A549 (cell line): ENCODE data around the gene ZNF22. TPM values are rescaled to one million over a fixed set of nuclear protein-coding genes. Genes with fewer than 3 reads are reported as not detected.

Experiments
- ATAC-seq, 2 experiments: fragments of 200-7000 bp in 1 of 2; fragments of >200 bp in 1 of 2; cut with Nextera tagmentation in 1 of 2; cut with Tn5 transposase in 1 of 2; 3 replicates each; pipeline versions ENCODE4 v1.8.0 to v1.9.1; 2018 to 2020; ENCODE audit warnings: mild to moderate bottlenecking in 1 of 2, moderate library complexity in 1 of 2
- CTCF ChIA-PET: fragments of 300-600 bp; sonication (Branson Sonifier 250); formaldehyde crosslinking; extraction: SDS; loops from one replicate; lab custom pipeline; 2021; ENCODE audit warnings: antibody characterized with exemption, inconsistent platforms; lab: Yijun Ruan, JAX
- POLR2A ChIA-PET: fragments of 350-600 bp; formaldehyde crosslinking; extraction: SDS; loops from one replicate; lab custom pipeline; 2021; ENCODE audit warnings: antibody characterized with exemption, inconsistent platforms; lab: Yijun Ruan, JAX
- DNase-seq, 2 experiments: peaks; one replicate each; pipeline versions ENCODE4 v3.0.0 to v3.0.0-alpha.2; 2011 to 2016; ENCODE audit warnings: low read depth in 1 of 2, low spot score in 1 of 2
- FAIRE-seq: peaks from 2 replicates; lab custom pipeline; 2011; peaks lifted over from hg19 to GRCh38; lab: Jason Lieb, UNC
- H3K27ac ChIP-seq, 2 experiments: fragments of >200 bp; sonication (Bioruptor Twin); formaldehyde crosslinking; 3 replicates each; pipeline ENCODE4 v1.5.1; 2016 to 2017
- H3K4me1 ChIP-seq: fragments of >200 bp; sonication (Bioruptor Twin); formaldehyde crosslinking; 3 replicates; pipeline ENCODE4 v1.6.1; 2016
- H3K4me2 ChIP-seq: fragments of >200 bp; sonication (Bioruptor Twin); formaldehyde crosslinking; 3 replicates; pipeline ENCODE4 v1.6.1; 2016
- H3K4me3 ChIP-seq: fragments of >200 bp; sonication (Bioruptor Twin); formaldehyde crosslinking; 3 replicates; pipeline ENCODE4 v1.5.1; 2016
- H3K9me3 ChIP-seq: fragments of >200 bp; sonication (Bioruptor Twin); formaldehyde crosslinking; 3 replicates; pipeline ENCODE4 v1.6.1; 2016
- CBX8 ChIP-seq: fragments of 200-600 bp; sonication (generic); IDR thresholded peaks from 2 replicates; pipeline ENCODE4 v1.6.1; 2016
- CEBPB ChIP-seq, 2 experiments: fragments of >200 bp in 1 of 2; sonication (Bioruptor Twin) in 1 of 2; formaldehyde crosslinking in 1 of 2; IDR thresholded peaks; 2 replicates each; pipeline ENCODE4 v1.6.1; 2012 to 2016
- CHD2 ChIP-seq: fragments of 150-350 bp; IDR thresholded peaks from 2 replicates; pipeline ENCODE4 v1.6.1; 2014; ENCODE audit warnings: low read length; ENCODE audit not compliant: partially characterized antibody
- EHMT2 ChIP-seq: fragments of 200-600 bp; sonication (generic); IDR thresholded peaks from 2 replicates; pipeline ENCODE4 v1.6.1; 2016; ENCODE audit warnings: antibody characterized with exemption, low read depth, mild to moderate bottlenecking, moderate library complexity
- HEYL ChIP-seq: fragments of 250-450 bp; sonication (Bioruptor Pico); IDR thresholded peaks from 2 replicates; pipeline ENCODE4 v1.8.0; 2021; ENCODE audit warnings: mild to moderate bottlenecking, moderate library complexity
- KDM1A ChIP-seq: fragments of 200-600 bp; sonication (generic); IDR thresholded peaks from 2 replicates; pipeline ENCODE4 v1.6.1; 2016; ENCODE audit warnings: low read depth, mild to moderate bottlenecking
- MAX ChIP-seq: IDR thresholded peaks from 2 replicates; pipeline ENCODE4 v1.6.1; 2012
- RARB ChIP-seq: fragments of 250-450 bp; sonication (Bioruptor Pico); IDR thresholded peaks from 2 replicates; pipeline ENCODE4 v1.8.0; 2021; ENCODE audit warnings: mild to moderate bottlenecking, moderate library complexity
- RNF2 ChIP-seq: fragments of 200-600 bp; sonication (generic); IDR thresholded peaks from 2 replicates; pipeline ENCODE4 v1.6.1; 2016; ENCODE audit warnings: low read depth, mild to moderate bottlenecking, antibody characterized with exemption, moderate library complexity, borderline replicate concordance
- USF2 ChIP-seq: fragments of 450-650 bp; IDR thresholded peaks from 2 replicates; pipeline ENCODE4 v1.6.1; 2014; ENCODE audit warnings: antibody characterized with exemption
- ZFP36 ChIP-seq: fragments of 450-650 bp; IDR thresholded peaks from 2 replicates; pipeline ENCODE4 v1.6.1; 2014; ENCODE audit warnings: borderline replicate concordance; ENCODE audit not compliant: partially characterized antibody
- WGBS: methylation state at CpG from one replicate; pipeline ENCODE4 v1.1.6; 2017; ENCODE audit errors: missing lambda C conversion rate; 5-methylcytosine and 5-hydroxymethylcytosine counted together
- polyA plus RNA-seq, 4 experiments: library from polyadenylated mRNA; depleted of rRNA in 3 of 4; stranded (reverse); fragments of >200 nt; fragmentation: RNase III in 1 of 4; extraction: RNeasy Plus Mini Kit Qiagen cat#74134 plus additional on column Dnase treatment in 1 of 4; gene quantifications; 2 replicates in 3 of 4; 3 replicates in 1 of 4; pipeline ENCODE4 v1.2.3, GENCODE V29; 2011 to 2017
- TF ChIP-seq, protein P1 (sequence below): fragments of 200-600 bp; sonication (generic); IDR thresholded peaks from 2 replicates; pipeline ENCODE4 v1.6.1; 2016; ENCODE audit warnings: antibody characterized with exemption, mild to moderate bottlenecking, moderate library complexity

ZNF22 gene
- polyA plus RNA-seq, 2 of the 4 experiments (the other 2 are of a cell fraction), result 8.5 to 13.0 TPM

- TF ChIP-seq, protein P1, sequence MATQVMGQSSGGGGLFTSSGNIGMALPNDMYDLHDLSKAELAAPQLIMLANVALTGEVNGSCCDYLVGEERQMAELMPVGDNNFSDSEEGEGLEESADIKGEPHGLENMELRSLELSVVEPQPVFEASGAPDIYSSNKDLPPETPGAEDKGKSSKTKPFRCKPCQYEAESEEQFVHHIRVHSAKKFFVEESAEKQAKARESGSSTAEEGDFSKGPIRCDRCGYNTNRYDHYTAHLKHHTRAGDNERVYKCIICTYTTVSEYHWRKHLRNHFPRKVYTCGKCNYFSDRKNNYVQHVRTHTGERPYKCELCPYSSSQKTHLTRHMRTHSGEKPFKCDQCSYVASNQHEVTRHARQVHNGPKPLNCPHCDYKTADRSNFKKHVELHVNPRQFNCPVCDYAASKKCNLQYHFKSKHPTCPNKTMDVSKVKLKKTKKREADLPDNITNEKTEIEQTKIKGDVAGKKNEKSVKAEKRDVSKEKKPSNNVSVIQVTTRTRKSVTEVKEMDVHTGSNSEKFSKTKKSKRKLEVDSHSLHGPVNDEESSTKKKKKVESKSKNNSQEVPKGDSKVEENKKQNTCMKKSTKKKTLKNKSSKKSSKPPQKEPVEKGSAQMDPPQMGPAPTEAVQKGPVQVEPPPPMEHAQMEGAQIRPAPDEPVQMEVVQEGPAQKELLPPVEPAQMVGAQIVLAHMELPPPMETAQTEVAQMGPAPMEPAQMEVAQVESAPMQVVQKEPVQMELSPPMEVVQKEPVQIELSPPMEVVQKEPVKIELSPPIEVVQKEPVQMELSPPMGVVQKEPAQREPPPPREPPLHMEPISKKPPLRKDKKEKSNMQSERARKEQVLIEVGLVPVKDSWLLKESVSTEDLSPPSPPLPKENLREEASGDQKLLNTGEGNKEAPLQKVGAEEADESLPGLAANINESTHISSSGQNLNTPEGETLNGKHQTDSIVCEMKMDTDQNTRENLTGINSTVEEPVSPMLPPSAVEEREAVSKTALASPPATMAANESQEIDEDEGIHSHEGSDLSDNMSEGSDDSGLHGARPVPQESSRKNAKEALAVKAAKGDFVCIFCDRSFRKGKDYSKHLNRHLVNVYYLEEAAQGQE, result no peak; the same call in 1 of the 2 replicates
- no peak for TF ChIP-seq KDM1A
- TF ChIP-seq RARB (CRISPR knock-in tag), result no peak
- TF ChIP-seq USF2, result no peak
These were observed 22.0 kb upstream of the ZNF22 start, which contains the start of gene DEPP1 (continued) for GRCh38 chr10:44978570-44979280.

DNA sequence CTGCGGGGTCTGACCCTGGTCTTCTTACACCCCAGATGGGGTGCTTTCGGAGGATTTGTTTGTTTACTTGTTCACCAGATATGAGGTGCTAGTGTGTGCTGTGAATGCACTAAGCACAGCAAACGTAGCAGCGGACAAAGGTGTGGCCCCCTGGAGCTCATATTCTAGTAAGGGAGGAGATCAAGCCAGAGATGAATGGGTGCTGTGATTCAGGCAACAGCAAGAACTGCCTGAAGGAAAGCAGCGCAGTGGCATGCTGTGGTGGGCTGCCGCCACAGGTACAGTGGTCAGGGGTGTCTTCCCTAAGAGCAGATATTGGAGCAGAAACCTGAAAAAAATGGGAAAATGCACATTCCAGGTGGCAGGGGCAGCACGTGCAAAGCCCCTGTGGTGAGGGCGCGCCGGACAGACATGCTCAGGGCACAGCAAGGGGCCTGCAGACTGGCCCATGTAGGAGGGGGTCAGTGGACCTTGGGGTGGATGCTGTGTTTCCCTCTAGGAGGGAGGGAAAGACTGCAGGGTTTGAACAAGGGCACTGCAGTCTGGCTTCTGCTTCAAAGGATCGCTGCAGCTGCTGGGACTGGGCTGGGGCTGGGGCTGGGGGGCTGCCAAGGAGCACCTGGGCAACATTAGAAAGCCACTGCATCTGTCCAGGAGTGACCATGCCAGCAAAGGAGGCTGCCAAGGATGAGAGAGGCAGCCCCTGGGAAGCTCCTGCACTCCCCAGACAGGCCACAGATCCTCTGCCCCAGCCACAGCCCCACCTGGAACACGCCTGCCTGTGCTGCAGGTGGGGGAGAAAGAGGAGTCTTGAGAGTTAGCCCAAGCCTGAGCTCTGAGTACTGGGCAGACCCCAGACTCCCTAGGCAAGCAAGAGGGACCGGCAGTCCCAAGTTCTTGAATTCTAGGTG, 21.2 kb upstream of the ZNF22 start:
- peak overlapping the region; percentile 93 for H3K4me2 ChIP-seq
- ATAC-seq (no peak), DNase-seq (no peak), FAIRE-seq (no peak)
- no peak overlapping the region for H3K4me3 ChIP-seq
- peak overlapping the region; percentile 82 to 92 for H3K27ac ChIP-seq
- no peaks in the 10 kb centered on the region for H3K9me3 ChIP-seq
- no peak for TF ChIP-seq RNF2
- no peak for TF ChIP-seq KDM1A
- TF ChIP-seq, all 56 proteins: peak for 0
- ChIA-PET CTCF (interaction anchor here (1.1 to 9.7 kb wide), 9 partner anchors 10 to 47 kb away, joined by 3 to 69 read pairs (median 4); no protein-coding TSS in a partner anchor), POLR2A (interaction anchor here (0.6 to 1.2 kb wide), 7 partner anchors 10 to 68 kb away, joined by 3 to 12 read pairs (median 4); partner anchors contain the start of genes RASSF4 and TMEM72)
- 87% methylated on average over 13 of the region's 13 CpGs for WGBS
- H3K4me1 ChIP-seq, result peaks cover 56% of the 10 kb centered on the region

- H3K4me3 ChIP-seq, result no peak overlapping the region
- TF ChIP-seq CEBPB (IDR thresholded peaks at IDR 0.05), result no peak
- no peak for TF ChIP-seq MAX
- no peak for TF ChIP-seq HEYL (CRISPR knock-in tag)
- TF ChIP-seq CHD2, result no peak
- no peak for TF ChIP-seq EHMT2
- no peak for TF ChIP-seq CBX8
- no peak for TF ChIP-seq ZFP36
- CTCF ChIA-PET, result interaction anchor here (0.8 to 9.7 kb wide), 10 partner anchors 9 to 116 kb away, joined by 3 to 69 read pairs (median 4); no protein-coding TSS in a partner anchor
- no peak for DNase-seq
- no peaks in the 10 kb centered on the region for H3K9me3 ChIP-seq
- no peak for FAIRE-seq
- H3K27ac ChIP-seq, result peak overlapping the region; percentile 82 to 92
- H3K4me1 ChIP-seq, result peaks cover 63% of the 10 kb centered on the region
- peak overlapping the region; percentile 59 for H3K4me2 ChIP-seq
- POLR2A ChIA-PET, result interaction anchor here (0.6 kb wide), 1 partner anchor 27 kb away, joined by 3 read pairs; no protein-coding TSS in a partner anchor
- WGBS, result 82% methylated on average over 13 of the region's 14 CpGs
- no peak for ATAC-seq
These were observed 20.2 kb upstream of the ZNF22 start for GRCh38 chr10:44980309-44981171.
